Neural cell (in vitro differentiated cells): ENCODE results near the gene MYO3B. TPM values are rescaled to one million over a fixed set of nuclear protein-coding genes. Genes with fewer than 3 reads are reported as not detected.

Source experiments
- H2AFZ ChIP-seq: fragments of 200-600, 300-800 bp; sonication (generic), shearing (Covaris generic); 2 replicates; pipeline ENCODE4 v1.6.0; 2014; ENCODE audit warnings: low read depth, mild to moderate bottlenecking, antibody characterized with exemption, low read length, moderate library complexity
- H3F3A ChIP-seq: fragments of 200-600 bp; shearing (Covaris generic); 2 replicates; pipeline ENCODE4 v1.6.1; 2016; ENCODE audit warnings: mild to moderate bottlenecking, moderate library complexity, mixed read lengths, antibody characterized with exemption, low read length; ENCODE audit not compliant: insufficient read depth, poor library complexity, severe bottlenecking
- H3K27ac ChIP-seq: fragments of 200-600, 300-800 bp; sonication (generic), shearing (Covaris generic); 2 replicates; pipeline ENCODE4 v1.5.1; 2014; ENCODE audit warnings: mild to moderate bottlenecking, low read length, moderate library complexity
- H3K27me3 ChIP-seq: fragments of 300-800, 200-600 bp; sonication (generic), shearing (Covaris generic); 2 replicates; pipeline ENCODE4 v1.6.0; 2014; ENCODE audit warnings: mild to moderate bottlenecking, low read depth, low read length, moderate library complexity; ENCODE audit not compliant: insufficient read depth
- H3K36me3 ChIP-seq: fragments of 300-800, 200-600 bp; sonication (generic), shearing (Covaris generic); 2 replicates; pipeline ENCODE4 v1.5.1; 2014; ENCODE audit warnings: mild to moderate bottlenecking, antibody characterized with exemption, low read length, moderate library complexity; ENCODE audit not compliant: insufficient read depth
- H3K4me2 ChIP-seq: fragments of 300-800, 200-600 bp; sonication (generic), shearing (Covaris generic); 2 replicates; pipeline ENCODE4 v1.6.0; 2014; ENCODE audit warnings: mild to moderate bottlenecking, low read length
- H3K4me3 ChIP-seq: fragments of 300-800, 200-600 bp; sonication (generic), shearing (Covaris generic); 2 replicates; pipeline ENCODE4 v1.5.1; 2014; ENCODE audit warnings: mild to moderate bottlenecking, low read length, moderate library complexity
- H3K79me2 ChIP-seq: fragments of 200-600 bp; shearing (Covaris generic); replicated peaks from 2 replicates; pipeline ENCODE4 v1.6.0; 2014; ENCODE audit warnings: mild to moderate bottlenecking, low read length, moderate library complexity; ENCODE audit not compliant: insufficient read depth
- H3K9ac ChIP-seq: fragments of 300-800, 200-600 bp; sonication (generic), shearing (Covaris generic); 2 replicates; pipeline ENCODE4 v1.6.1; 2016; ENCODE audit warnings: mild to moderate bottlenecking, low read length, mixed read lengths
- H3K9me2 ChIP-seq: fragments of 200-600 bp; shearing (Covaris generic); 2 replicates; pipeline ENCODE4 v1.6.1; 2016; ENCODE audit warnings: mild to moderate bottlenecking, low read length, mixed read lengths; ENCODE audit not compliant: insufficient read depth
- H3K9me3 ChIP-seq: fragments of 200-600, 300-800 bp; sonication (generic), shearing (Covaris generic); 2 replicates; pipeline ENCODE4 v1.6.1; 2016; ENCODE audit warnings: mild to moderate bottlenecking, mixed run types, low read length, moderate library complexity, mixed read lengths
- H4K20me1 ChIP-seq: fragments of 200-600 bp; shearing (Covaris generic); 2 replicates; pipeline ENCODE4 v1.6.1; 2016; ENCODE audit warnings: mild to moderate bottlenecking, mixed run types; ENCODE audit not compliant: insufficient read depth
- CTCF ChIP-seq: fragments of 450-650 bp; IDR thresholded peaks from 2 replicates; pipeline ENCODE4 v1.5.1; 2014; ENCODE audit warnings: antibody characterized with exemption, mild to moderate bottlenecking, moderate library complexity; ENCODE audit not compliant: poor library complexity, severe bottlenecking
- EP300 ChIP-seq: fragments of 450-650 bp; conservative IDR thresholded peaks from 2 replicates; pipeline ENCODE4 v1.6.1; 2014; ENCODE audit warnings: antibody characterized with exemption, mild to moderate bottlenecking, moderate library complexity; ENCODE audit not compliant: poor library complexity, severe bottlenecking
- EZH2 ChIP-seq: fragments of 200-600, 300-800 bp; shearing (Covaris generic), sonication (generic); IDR thresholded peaks from 2 replicates; pipeline ENCODE4 v1.6.1; 2014; ENCODE audit warnings: antibody characterized with exemption, low read length, borderline replicate concordance, mild to moderate bottlenecking; ENCODE audit not compliant: insufficient read depth, poor library complexity, severe bottlenecking
- MXI1 ChIP-seq: fragments of 450-650 bp; conservative IDR thresholded peaks from 2 replicates; pipeline ENCODE4 v1.6.1; 2014; ENCODE audit warnings: antibody characterized with exemption, mild to moderate bottlenecking; ENCODE audit not compliant: poor library complexity, severe bottlenecking
- POLR2AphosphoS5 ChIP-seq: IDR thresholded peaks from 2 replicates; pipeline ENCODE4 v1.6.1; 2012
- RAD21 ChIP-seq: fragments of 450-650 bp; conservative IDR thresholded peaks from 2 replicates; pipeline ENCODE4 v1.6.1; 2014; ENCODE audit warnings: antibody characterized with exemption, mild to moderate bottlenecking, moderate library complexity
- REST ChIP-seq: IDR thresholded peaks from 2 replicates; pipeline ENCODE4 v1.6.1; 2012; ENCODE audit warnings: borderline replicate concordance
- SMC3 ChIP-seq: fragments of 450-650 bp; conservative IDR thresholded peaks from 2 replicates; pipeline ENCODE4 v1.6.1; 2014; ENCODE audit warnings: antibody characterized with exemption, mild to moderate bottlenecking, moderate library complexity; ENCODE audit not compliant: poor library complexity
- TAF1 ChIP-seq: IDR thresholded peaks from 2 replicates; pipeline ENCODE4 v1.6.1; 2012; ENCODE audit warnings: low read depth
- polyA plus RNA-seq: library from polyadenylated mRNA; depleted of rRNA; stranded (reverse); fragments of >200 nt; gene quantifications from 2 replicates; pipeline ENCODE4 v1.2.3, GENCODE V29; 2014

The MYO3B gene
- polyA plus RNA-seq, 1 donor from 2014 or later, result 0.11 TPM

GRCh38 chr2:170501421-170502043 lies 323.6 kb downstream of the MYO3B start:
- Histone ChIP-seq H3K9me3 (no peaks in the 10 kb centered on the region), H3F3A (no peaks in the 10 kb centered on the region), H3K27ac (no peak overlapping the region), H2AFZ (no peak overlapping the region), H3K27me3 (no peaks in the 10 kb centered on the region), H3K4me2 (no peak overlapping the region), H3K9ac (no peak overlapping the region), H3K9me2 (no peaks in the 10 kb centered on the region), H3K36me3 (no peaks in the 10 kb centered on the region), H4K20me1 (no peaks in the 10 kb centered on the region), H3K4me3 (no peak overlapping the region), H3K79me2 (no peaks in the 10 kb centered on the region)
- no peak for TF ChIP-seq EP300

- Histone ChIP-seq H3K4me3 (no peak overlapping the region), H3K27ac (no peak overlapping the region), H3F3A (no peaks in the 10 kb centered on the region)
Measured at GRCh38 chr2:170502361-170503130, 324.6 kb downstream of the MYO3B start.

GRCh38 chr2:170503563-170503962 lies 325.6 kb downstream of the MYO3B start:
- Histone ChIP-seq H3K4me3 (no peak overlapping the region), H3K4me2 (no peak overlapping the region), H3K9me3 (no peaks in the 10 kb centered on the region), H3K9ac (no peak overlapping the region), H3K27me3 (no peaks in the 10 kb centered on the region), H2AFZ (no peak overlapping the region), H3K9me2 (no peaks in the 10 kb centered on the region), H3K79me2 (no peaks in the 10 kb centered on the region), H3K36me3 (no peaks in the 10 kb centered on the region), H3F3A (no peaks in the 10 kb centered on the region), H4K20me1 (no peaks in the 10 kb centered on the region), H3K27ac (no peak overlapping the region)
- TF ChIP-seq EP300 (no peak), POLR2AphosphoS5 (no peak), RAD21 (no peak), REST (no peak), SMC3 (no peak), TAF1 (no peak), EZH2 (no peak), CTCF (no peak), MXI1 (no peak)

More at GRCh38 chr2:170502361-170503130, 324.6 kb downstream of the MYO3B start:
- no peak for TF ChIP-seq EZH2
- Histone ChIP-seq H3K36me3 (no peaks in the 10 kb centered on the region), H4K20me1 (no peaks in the 10 kb centered on the region), H3K27me3 (no peaks in the 10 kb centered on the region), H3K9ac (no peak overlapping the region), H3K4me2 (no peak overlapping the region), H2AFZ (no peak overlapping the region), H3K79me2 (no peaks in the 10 kb centered on the region), H3K9me2 (no peaks in the 10 kb centered on the region), H3K9me3 (no peaks in the 10 kb centered on the region)
